Gastrocnemius medialis (tissue), 4 donors: ENCODE measurements around the gene ZFP91.

ENCODE experiments used
- POLR2A ChIP-seq, 2 donors: fragments of 450-650 bp; IDR thresholded peaks; one replicate each; pipeline ENCODE4 v1.6.1; 2017; ENCODE audit warnings: antibody characterized with exemption in 2 of 2, mild to moderate bottlenecking in 2 of 2, moderate library complexity in 2 of 2
- TF ChIP-seq, protein P1 (sequence below), 5 experiments: fragments of 450-650 bp in 3 of 5; fragments of 200-600 bp in 2 of 5; sonication (generic) in 2 of 5; IDR thresholded peaks in 4 of 5; conservative IDR thresholded peaks in 1 of 5; 1 replicate in 4 of 5; 2 replicates in 1 of 5; pipeline ENCODE4 v1.5.1; 2016 to 2019; ENCODE audit warnings: antibody characterized with exemption in 5 of 5, mild to moderate bottlenecking in 3 of 5, moderate library complexity in 3 of 5

GRCh38 chr11:58580311-58580710, 1.4 kb downstream of the ZFP91 start:
- TF ChIP-seq POLR2A (IDR thresholded peaks at IDR 0.05), result no peak
- TF ChIP-seq, protein P1, sequence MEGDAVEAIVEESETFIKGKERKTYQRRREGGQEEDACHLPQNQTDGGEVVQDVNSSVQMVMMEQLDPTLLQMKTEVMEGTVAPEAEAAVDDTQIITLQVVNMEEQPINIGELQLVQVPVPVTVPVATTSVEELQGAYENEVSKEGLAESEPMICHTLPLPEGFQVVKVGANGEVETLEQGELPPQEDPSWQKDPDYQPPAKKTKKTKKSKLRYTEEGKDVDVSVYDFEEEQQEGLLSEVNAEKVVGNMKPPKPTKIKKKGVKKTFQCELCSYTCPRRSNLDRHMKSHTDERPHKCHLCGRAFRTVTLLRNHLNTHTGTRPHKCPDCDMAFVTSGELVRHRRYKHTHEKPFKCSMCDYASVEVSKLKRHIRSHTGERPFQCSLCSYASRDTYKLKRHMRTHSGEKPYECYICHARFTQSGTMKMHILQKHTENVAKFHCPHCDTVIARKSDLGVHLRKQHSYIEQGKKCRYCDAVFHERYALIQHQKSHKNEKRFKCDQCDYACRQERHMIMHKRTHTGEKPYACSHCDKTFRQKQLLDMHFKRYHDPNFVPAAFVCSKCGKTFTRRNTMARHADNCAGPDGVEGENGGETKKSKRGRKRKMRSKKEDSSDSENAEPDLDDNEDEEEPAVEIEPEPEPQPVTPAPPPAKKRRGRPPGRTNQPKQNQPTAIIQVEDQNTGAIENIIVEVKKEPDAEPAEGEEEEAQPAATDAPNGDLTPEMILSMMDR (IDR thresholded peaks at IDR 0.05 in 4 of 5, conservative IDR thresholded peaks at IDR 0.05 in 1 of 5), result no peak
